RWPE1 (cell line): ENCODE data around the gene LDLRAD2.
A peak's percentile ranks its signal among the peaks of the same experiment; 100 is the strongest.
"Not testable (repeated sequence)": the region's sequence is repeated elsewhere in the genome, so short reads cannot be mapped to it uniquely, and the experiment has no call there.

Experiments used
- CTCF ChIA-PET: fragments of 350-600 bp; sonication (Branson Sonifier 250); formaldehyde crosslinking; extraction: SDS; loops from one replicate; lab custom pipeline; 2021; lab: Yijun Ruan, JAX
- POLR2A ChIA-PET: fragments of 400-600 bp; formaldehyde crosslinking; extraction: SDS; loops from one replicate; lab custom pipeline; 2020; ENCODE audit warnings: antibody characterized with exemption; ENCODE audit not compliant: low non-redundant PET; lab: Yijun Ruan, JAX
- DNase-seq: peaks from one replicate; pipeline ENCODE4 v3.0.0; 2012; ENCODE audit warnings: low spot score
- H3K27ac ChIP-seq: fragments of 450-650 bp; 2 replicates; pipeline ENCODE4 v1.5.1; 2017
- CTCF ChIP-seq: fragments of 450-650 bp; conservative IDR thresholded peaks from 2 replicates; pipeline ENCODE4 v1.5.1; 2017; ENCODE audit warnings: low read depth, mild to moderate bottlenecking

The LDLRAD2 gene

GRCh38 chr1:21783679-21784603 lies 28.1 kb upstream of the LDLRAD2 start:
- POLR2A ChIA-PET, result interaction anchor here (1.0 to 1.1 kb wide), 2 partner anchors 10 to 152 kb away, joined by 4 read pairs; no protein-coding TSS in a partner anchor
- CTCF ChIA-PET, result interaction anchor here (1.0 kb wide), 1 partner anchor 10 kb away, joined by 3 read pairs; no protein-coding TSS in a partner anchor
- no peak for TF ChIP-seq CTCF
- peak overlapping the region; percentile 98 for H3K27ac ChIP-seq
- no peak for DNase-seq

DNA sequence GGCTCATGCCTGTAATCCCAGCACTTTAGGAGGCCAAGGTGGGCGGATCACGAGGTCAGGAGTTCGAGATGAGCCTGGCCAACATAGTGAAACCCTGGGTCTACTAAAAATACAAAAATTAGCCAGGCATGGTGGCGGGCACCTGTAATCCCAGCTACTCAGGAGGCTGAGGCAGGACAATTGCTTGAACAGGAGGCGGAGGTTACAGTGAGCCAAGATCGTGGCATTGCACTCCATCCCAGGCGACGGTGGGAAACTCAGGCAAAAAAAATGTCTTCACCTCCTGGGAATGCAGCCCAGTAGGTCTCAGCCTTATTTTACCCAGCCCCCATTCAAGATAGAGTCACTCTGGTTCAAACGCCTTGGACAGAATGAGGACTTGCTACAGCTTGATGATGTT lies 26.3 kb upstream of the LDLRAD2 start:
- DNase-seq, result not testable (repeated sequence)

DNA sequence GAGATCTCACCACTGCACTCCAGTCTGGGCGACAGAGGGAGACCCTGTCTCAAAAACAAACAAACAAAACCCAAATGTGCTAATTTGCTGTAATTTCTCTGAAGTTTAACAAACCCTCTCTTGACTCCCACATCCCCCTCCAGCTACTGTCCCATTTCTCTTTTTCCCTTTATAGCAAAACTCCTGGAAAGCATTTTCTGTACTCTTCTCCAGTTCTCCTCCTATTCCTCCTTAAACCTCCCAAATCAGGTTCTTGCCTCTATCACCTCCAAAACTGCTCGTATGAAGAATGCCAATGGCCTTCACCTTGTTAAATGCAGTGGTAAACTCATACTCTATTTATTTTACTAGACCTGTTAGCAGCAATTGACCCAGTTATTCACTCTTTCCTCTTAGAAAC lies 25.4 kb upstream of the LDLRAD2 start:
- no peak for TF ChIP-seq CTCF
- ChIA-PET CTCF (interaction anchor here (0.6 kb wide), 1 partner anchor 80 kb away, joined by 6 read pairs; no protein-coding TSS in a partner anchor), POLR2A (no interaction called here)
- H3K27ac ChIP-seq, result peak overlapping the region; percentile 98
- DNase-seq, result no peak

More for the DNA sequence above, 26.3 kb upstream of the LDLRAD2 start:
- CTCF ChIA-PET, result interaction anchor here (0.6 to 0.8 kb wide), 2 partner anchors 25 to 418 kb away, joined by 3 to 4 read pairs; no protein-coding TSS in a partner anchor
- H3K27ac ChIP-seq, result peak overlapping the region; percentile 40
- POLR2A ChIA-PET, result not testable (repeated sequence)

GRCh38 chr1:21793104-21793503 lies 19.0 kb upstream of the LDLRAD2 start:
- no peak for TF ChIP-seq CTCF
- POLR2A ChIA-PET, result no interaction called here
- CTCF ChIA-PET, result interaction anchor here (0.7 kb wide), 1 partner anchor 53 kb away, joined by 3 read pairs; no protein-coding TSS in a partner anchor
- no peak overlapping the region for H3K27ac ChIP-seq
- DNase-seq, result no peak

- H3K27ac ChIP-seq, result no peak overlapping the region
- TF ChIP-seq CTCF, result no peak
- ChIA-PET CTCF (interaction anchor here (0.6 to 0.8 kb wide), 3 partner anchors 10 to 1051 kb away, joined by 3 read pairs; no protein-coding TSS in a partner anchor), POLR2A (no interaction called here)
- no peak for DNase-seq
Observed at GRCh38 chr1:21794656-21795055, 17.4 kb upstream of the LDLRAD2 start.

- ChIA-PET CTCF (interaction anchor here (0.6 to 0.7 kb wide), 2 partner anchors 10 to 1050 kb away, joined by 3 read pairs; no protein-coding TSS in a partner anchor), POLR2A (no interaction called here)
- TF ChIP-seq CTCF, result no peak
- DNase-seq, result no peak
- no peak overlapping the region for H3K27ac ChIP-seq
Observed at GRCh38 chr1:21795075-21795474, 17.0 kb upstream of the LDLRAD2 start.
